Stimulated activated naive CD4-positive, alpha-beta T cell treated with Interleukin-2 at 50 U/mL for 16 hours (primary cell): ENCODE data around the gene SEMA4B.
"Not testable (repeated sequence)": the region's sequence is repeated elsewhere in the genome, so short reads cannot be mapped to it uniquely, and the experiment has no call there.

Source experiments
- DNase-seq: peaks from one replicate; lab custom pipeline; 2025; lab: John Stamatoyannopoulos, UW

SEMA4B gene

GRCh38 chr15:90261811-90262210 is 60.7 kb downstream of the SEMA4B start:
- no peak for DNase-seq

DNA sequence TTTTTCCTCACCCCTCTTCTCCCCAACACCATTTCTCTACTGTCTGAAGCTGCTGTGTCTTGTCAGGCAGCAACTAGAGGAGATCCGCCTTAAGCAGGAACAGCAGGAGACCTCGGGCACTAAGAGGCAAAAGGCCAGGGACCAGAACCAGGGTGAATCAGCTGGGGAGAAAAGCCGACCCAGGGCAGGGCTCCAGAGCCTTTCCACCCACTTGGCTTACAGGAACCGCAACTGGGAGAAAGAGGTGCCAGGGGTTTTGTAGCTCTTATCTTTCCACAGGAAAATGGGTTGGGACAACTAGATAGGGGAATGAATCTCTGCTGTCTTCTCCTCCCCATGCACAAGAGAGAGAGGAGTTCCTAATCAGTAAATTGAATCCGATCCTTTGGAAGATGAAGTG is 61.3 kb downstream of the SEMA4B start:
- no peak for DNase-seq

DNA sequence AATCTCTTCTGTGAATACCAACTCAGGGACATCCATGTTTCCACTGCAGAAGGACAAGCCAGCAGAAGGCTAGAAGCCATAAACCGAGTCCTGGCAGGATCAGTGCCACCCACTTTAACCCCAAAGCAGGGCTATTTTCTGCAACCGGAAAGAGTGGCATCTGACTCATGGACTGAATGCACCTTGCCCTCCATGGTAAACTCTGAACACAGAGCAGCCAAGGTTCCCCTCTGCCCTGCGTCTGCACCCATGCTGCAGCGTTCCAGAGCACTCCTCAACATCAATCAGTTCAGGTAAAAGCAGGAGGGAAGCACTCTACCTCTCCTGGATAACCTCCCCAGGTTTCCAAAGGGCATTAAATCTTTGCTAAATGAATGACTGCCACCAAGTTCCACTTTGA is 63.5 kb downstream of the SEMA4B start:
- DNase-seq = peak; percentile 33

DNA sequence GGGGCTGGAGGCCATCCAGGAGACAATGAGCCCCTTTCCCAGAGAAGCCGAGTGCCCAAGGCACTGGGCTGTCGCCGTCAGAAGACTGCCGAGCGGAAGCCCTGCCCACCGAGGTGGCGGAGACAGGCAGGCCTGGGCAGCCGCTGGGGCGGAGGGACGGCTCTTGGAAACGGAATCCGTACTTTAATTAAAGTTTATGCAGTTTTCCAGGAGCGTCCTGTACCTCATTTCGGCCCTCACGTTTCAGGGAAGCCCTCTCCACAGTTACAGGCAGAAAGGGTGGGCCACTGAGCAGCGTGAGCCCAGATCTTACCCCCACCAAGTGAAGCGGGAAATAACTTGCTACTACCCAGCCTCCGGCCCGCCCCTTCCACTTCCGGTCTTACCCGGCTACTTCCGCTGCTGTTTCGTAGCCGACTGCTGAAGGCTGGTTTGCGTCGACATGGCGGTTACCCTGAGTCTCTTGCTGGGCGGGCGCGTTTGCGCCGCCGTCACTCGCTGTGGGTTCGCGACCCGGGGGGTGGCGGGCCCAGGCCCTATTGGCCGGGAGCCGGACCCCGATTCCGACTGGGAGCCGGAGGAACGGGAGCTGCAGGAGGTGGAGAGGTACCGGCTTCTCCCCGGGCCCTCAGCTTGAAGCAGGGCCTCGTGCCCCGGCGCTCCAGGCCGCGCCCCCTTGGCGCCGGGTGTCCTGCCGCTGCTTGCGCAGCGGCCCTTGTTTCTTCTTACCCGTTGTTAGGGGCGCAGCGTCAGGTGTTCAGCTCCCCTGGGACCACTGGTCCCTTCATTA is 64.3 kb downstream of the SEMA4B start, which contains the start of gene NGRN:
Gene NGRN, plus strand, starts transcription at position 402 of the 790 bp plus-strand sequence. Its CDS starts 41 bp downstream, at position 443.
- DNase-seq = peak; percentile 91

DNA sequence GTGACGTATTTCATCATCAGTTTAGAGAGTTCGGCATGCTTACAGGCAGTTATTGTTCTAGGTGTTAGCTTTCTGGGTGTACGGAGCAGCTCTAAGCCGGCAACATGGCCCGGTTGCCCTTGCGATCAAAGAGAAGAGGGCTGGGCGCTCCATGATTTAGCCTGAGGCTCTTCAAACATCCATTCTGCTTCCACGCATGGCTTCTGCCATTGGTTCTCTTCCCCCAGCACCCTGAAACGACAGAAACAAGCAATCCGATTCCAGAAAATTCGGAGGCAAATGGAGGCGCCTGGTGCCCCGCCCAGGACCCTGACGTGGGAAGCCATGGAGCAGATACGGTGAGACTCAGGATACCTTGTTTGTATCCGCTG is 64.9 kb downstream of the SEMA4B start:
- DNase-seq = peak; percentile 28

GRCh38 chr15:90266485-90266884 is 65.4 kb downstream of the SEMA4B start:
- DNase-seq = no peak

- no peak for DNase-seq
Observed at GRCh38 chr15:90268415-90268814, 67.3 kb downstream of the SEMA4B start.

DNA sequence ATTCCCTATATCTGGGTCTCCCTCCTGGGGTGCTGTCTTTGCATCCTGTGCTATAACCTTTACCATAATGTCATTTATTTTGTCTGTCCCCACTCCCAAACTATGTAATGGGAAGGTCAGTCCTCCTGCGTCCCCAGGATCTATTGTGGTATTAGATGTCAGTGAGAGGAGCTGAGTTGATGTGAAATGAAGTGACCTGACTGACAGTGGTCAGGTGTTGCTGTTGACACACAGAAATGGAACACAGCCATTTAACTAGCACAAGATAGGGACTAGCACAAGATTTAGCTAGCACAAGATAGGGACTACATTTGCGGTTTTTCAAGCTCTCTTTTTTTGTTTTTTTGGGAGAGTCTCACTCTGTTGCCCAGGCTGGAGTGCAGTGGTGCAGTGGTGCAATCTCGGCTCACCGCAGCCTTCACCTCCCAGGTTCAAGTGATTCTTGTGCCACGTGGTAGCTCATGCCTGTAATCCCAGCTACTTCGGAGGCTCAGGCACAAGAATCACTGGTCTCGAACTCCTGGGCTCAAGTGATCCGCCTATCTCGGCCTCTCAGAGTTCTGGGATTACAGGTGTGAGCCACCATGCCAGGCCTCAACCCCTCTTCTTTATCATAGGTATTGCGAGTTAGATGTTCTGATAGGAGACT is 69.5 kb downstream of the SEMA4B start:
- no peak for DNase-seq

DNA sequence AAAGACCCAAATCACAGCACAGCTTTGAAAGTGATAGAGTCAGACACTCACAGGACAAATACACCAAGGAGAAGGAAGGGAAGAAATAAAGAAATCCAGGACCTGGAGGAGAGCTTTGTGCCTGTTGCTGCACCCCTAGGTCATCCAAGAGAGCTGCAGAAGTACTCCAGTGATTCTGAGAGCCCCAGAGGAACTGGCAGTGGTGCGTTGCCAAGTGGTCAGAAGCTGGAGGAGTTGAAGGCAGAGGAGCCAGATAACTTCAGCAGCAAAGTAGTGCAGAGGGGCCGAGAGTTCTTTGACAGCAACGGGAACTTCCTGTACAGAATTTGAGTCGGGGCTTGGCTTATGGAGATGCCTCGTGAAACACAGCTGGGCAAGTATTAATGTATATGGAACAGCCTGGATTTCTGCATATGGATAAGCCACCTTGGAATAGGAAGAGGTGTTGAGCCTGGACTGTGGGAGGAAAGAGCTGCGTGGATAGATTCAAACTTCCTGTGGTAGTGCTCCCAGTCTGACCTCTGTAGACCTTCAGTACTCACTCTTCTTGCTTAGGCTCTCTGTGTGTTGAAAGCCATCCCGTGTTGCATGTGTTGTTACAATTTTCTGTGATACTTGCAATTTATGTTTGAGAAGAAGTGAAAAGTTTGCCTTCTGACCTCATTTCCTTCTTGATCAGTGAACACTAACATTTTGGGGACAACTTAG is 70.5 kb downstream of the SEMA4B start:
- no peak for DNase-seq

DNA sequence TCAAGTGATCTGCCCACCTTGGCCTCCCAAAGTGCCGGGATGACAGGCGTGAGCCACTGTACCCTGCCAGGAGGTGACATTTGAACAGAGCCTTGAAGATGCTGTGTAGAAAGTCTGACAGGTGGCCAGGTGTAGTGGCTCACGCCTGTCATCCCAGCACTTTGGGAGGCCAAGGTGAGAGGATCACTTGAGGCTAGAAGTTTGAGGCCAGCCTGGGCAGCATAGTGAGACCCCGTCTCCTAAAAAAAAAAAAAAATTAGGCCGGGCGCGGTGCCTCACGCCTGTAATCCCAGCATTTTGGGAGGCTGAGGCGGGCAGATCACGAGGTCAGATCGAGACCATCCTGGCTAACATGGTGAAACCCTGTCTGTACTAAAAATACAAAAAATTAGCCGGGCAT is 77.3 kb downstream of the SEMA4B start:
- not testable (repeated sequence) for DNase-seq
